SK-N-SH (cell line): ENCODE measurements around the gene CEL.

Experiments used
- CHD2 ChIP-seq: fragments of 150-350 bp; IDR thresholded peaks from 2 replicates; pipeline ENCODE4 v1.6.1; 2018; ENCODE audit warnings: low read length; ENCODE audit not compliant: partially characterized antibody
- ELF1 ChIP-seq: IDR thresholded peaks from 2 replicates; pipeline ENCODE4 v1.4.0; 2012
- EP300 ChIP-seq, 2 experiments: IDR thresholded peaks; 2 replicates each; pipeline versions ENCODE4 v1.4.0 to v1.6.1; 2012; ENCODE audit warnings: borderline replicate concordance in 1 of 2, low read depth in 1 of 2, low read length in 1 of 2
- EZH2phosphoT487 ChIP-seq: fragments of 200-600 bp; sonication (generic); IDR thresholded peaks from 2 replicates; pipeline ENCODE4 v1.6.1; 2017; ENCODE audit warnings: low read depth, mixed run types, mild to moderate bottlenecking, antibody characterized with exemption, moderate library complexity, borderline replicate concordance
- FOXJ3 ChIP-seq: sonication (generic); formaldehyde crosslinking; IDR thresholded peaks from 2 replicates; pipeline ENCODE4 v1.5.1; 2020; ENCODE audit warnings: mild to moderate bottlenecking, missing genetic modification reagents
- GABPA ChIP-seq: IDR thresholded peaks from 2 replicates; pipeline ENCODE4 v1.4.0; 2012; ENCODE audit warnings: low read depth, mild to moderate bottlenecking
- JUND ChIP-seq: IDR thresholded peaks from 2 replicates; pipeline ENCODE4 v1.4.0; 2012
- POLR2AphosphoS5 ChIP-seq: IDR thresholded peaks from 2 replicates; pipeline ENCODE4 v1.6.1; 2012; ENCODE audit warnings: low read depth, low read length
- SIN3A ChIP-seq: IDR thresholded peaks from 2 replicates; pipeline ENCODE4 v1.6.1; 2012; ENCODE audit warnings: low read depth, mild to moderate bottlenecking, low read length, moderate library complexity, borderline replicate concordance
- SMC3 ChIP-seq: IDR thresholded peaks from 2 replicates; pipeline ENCODE4 v1.6.1; 2012; ENCODE audit warnings: low read depth, low read length, improper control_type of control experiment
- TEAD4 ChIP-seq: IDR thresholded peaks from 2 replicates; pipeline ENCODE4 v1.4.0; 2012; ENCODE audit warnings: mild to moderate bottlenecking, borderline replicate concordance; ENCODE audit not compliant: insufficient read depth
- YY1 ChIP-seq: IDR thresholded peaks from 2 replicates; pipeline ENCODE4 v1.4.0; 2012; ENCODE audit warnings: low read depth, mild to moderate bottlenecking
- TF ChIP-seq, protein P1 (sequence below): fragments of 200-600 bp; sonication (generic); IDR thresholded peaks from 2 replicates; pipeline ENCODE4 v1.6.1; 2017; ENCODE audit warnings: antibody characterized with exemption, mild to moderate bottlenecking, moderate library complexity
- TF ChIP-seq, protein P2 (sequence below): IDR thresholded peaks from 2 replicates; pipeline ENCODE4 v1.4.0; 2012; ENCODE audit warnings: low read depth, borderline replicate concordance

DNA sequence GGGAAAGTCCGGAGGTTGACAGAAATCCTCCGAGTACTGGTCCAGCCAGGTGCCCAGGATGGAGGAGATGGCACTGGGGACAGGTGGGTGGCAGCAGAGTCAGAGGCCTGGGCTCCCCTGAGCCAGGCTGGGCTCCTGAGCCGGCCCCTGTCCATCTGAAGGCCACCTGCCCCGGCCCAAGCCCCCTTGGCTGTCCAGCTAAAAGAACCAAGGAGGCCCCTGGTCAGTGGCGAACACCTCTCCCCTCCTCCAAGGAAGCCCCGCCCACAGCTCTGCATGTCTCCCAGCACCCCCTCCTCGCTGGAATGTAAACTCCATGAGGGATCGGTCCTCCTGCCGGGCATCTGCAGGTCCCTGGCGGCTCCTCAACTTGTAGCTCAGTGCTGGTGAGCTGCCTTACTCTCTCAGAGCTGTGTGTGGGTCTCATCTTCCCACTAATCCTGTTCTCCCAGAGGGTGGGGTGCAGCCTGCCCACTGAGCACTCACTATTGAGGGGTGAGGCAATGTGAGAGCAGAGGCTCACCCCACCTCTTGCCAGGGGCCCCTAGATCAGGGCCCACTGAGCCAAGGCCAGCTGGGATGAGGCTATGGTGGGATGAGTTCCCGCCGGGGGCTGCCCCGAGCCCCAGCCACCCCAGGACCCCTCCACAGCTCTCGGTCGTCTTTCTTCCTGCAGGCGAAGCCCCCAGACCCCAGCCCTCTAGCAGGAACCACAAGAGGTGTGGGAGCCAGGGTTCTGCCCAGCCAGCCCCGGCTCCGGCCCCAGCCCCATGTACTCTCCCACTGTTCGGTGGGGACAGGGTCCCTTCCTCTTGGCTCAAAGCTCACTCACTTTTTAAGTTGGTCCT lies 47.2 kb downstream of the CEL start:
- TF ChIP-seq EP300 (IDR thresholded peaks at IDR 0.05; ENCODE audit: borderline replicate concordance in 1 of 2, low read depth in 1 of 2, low read length in 1 of 2): no peak
- TF ChIP-seq, protein P1, sequence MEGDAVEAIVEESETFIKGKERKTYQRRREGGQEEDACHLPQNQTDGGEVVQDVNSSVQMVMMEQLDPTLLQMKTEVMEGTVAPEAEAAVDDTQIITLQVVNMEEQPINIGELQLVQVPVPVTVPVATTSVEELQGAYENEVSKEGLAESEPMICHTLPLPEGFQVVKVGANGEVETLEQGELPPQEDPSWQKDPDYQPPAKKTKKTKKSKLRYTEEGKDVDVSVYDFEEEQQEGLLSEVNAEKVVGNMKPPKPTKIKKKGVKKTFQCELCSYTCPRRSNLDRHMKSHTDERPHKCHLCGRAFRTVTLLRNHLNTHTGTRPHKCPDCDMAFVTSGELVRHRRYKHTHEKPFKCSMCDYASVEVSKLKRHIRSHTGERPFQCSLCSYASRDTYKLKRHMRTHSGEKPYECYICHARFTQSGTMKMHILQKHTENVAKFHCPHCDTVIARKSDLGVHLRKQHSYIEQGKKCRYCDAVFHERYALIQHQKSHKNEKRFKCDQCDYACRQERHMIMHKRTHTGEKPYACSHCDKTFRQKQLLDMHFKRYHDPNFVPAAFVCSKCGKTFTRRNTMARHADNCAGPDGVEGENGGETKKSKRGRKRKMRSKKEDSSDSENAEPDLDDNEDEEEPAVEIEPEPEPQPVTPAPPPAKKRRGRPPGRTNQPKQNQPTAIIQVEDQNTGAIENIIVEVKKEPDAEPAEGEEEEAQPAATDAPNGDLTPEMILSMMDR: no peak
- TF ChIP-seq ELF1: no peak
- TF ChIP-seq GABPA: no peak
- TF ChIP-seq FOXJ3 (CRISPR knock-in tag): no peak
- no peak for TF ChIP-seq EZH2phosphoT487
- TF ChIP-seq POLR2AphosphoS5: no peak
- TF ChIP-seq SIN3A: no peak
- TF ChIP-seq SMC3: no peak
- no peak for TF ChIP-seq TEAD4
- TF ChIP-seq, protein P2, sequence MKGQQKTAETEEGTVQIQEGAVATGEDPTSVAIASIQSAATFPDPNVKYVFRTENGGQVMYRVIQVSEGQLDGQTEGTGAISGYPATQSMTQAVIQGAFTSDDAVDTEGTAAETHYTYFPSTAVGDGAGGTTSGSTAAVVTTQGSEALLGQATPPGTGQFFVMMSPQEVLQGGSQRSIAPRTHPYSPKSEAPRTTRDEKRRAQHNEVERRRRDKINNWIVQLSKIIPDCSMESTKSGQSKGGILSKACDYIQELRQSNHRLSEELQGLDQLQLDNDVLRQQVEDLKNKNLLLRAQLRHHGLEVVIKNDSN: no peak
- TF ChIP-seq CHD2: no peak
- TF ChIP-seq JUND: no peak
- TF ChIP-seq YY1: no peak
